HUES64 (cell line): ENCODE measurements around the gene GIT2.
A peak's percentile ranks its signal among the peaks of the same experiment; 100 is the strongest.

Experiments used
- H3K27ac ChIP-seq: 2 replicates; pipeline ENCODE4 v1.7.0; 2013; ENCODE audit warnings: low read depth, low read length, inconsistent platforms
- H3K27me3 ChIP-seq: 2 replicates; pipeline ENCODE4 v1.6.1; 2013; ENCODE audit warnings: mild to moderate bottlenecking, low read length; ENCODE audit not compliant: insufficient read depth
- H3K36me3 ChIP-seq: 2 replicates; pipeline ENCODE4 v1.6.1; 2013; ENCODE audit warnings: mild to moderate bottlenecking, low read length; ENCODE audit not compliant: insufficient read depth
- H3K4me1 ChIP-seq: 2 replicates; pipeline ENCODE4 v1.6.1; 2013; ENCODE audit warnings: mild to moderate bottlenecking, low read length, moderate library complexity; ENCODE audit not compliant: insufficient read depth
- H3K4me3 ChIP-seq: 2 replicates; pipeline ENCODE4 v1.5.1; 2013; ENCODE audit warnings: mild to moderate bottlenecking, low read length, moderate library complexity
- H3K9ac ChIP-seq: 2 replicates; pipeline ENCODE4 v1.6.1; 2013; ENCODE audit warnings: mild to moderate bottlenecking, low read depth, low read length
- H3K9me3 ChIP-seq: 2 replicates; pipeline ENCODE4 v1.6.1; 2013; ENCODE audit warnings: low read depth, low read length; ENCODE audit not compliant: insufficient read depth
- WGBS: fragments of 150-250, 120-280 bp; methylation state at CpG from one replicate; pipeline ENCODE4 v1.1.7; 2013; ENCODE audit warnings: missing lambda C conversion rate; 5-methylcytosine and 5-hydroxymethylcytosine counted together

Gene GIT2

GRCh38 chr12:110004598-110004997, 8.4 kb upstream of the GIT2 start:
- H3K4me3 ChIP-seq, result no peak overlapping the region
- H3K4me1 ChIP-seq, result peaks cover 6% of the 10 kb centered on the region; the same call in 1 of the 2 replicates
- H3K27ac ChIP-seq, result no peak overlapping the region
- no peak overlapping the region for H3K9ac ChIP-seq
- H3K36me3 ChIP-seq, result no peaks in the 10 kb centered on the region
- 92% methylated on average over 3 of the region's 4 CpGs for WGBS
- no peaks in the 10 kb centered on the region for H3K9me3 ChIP-seq
- H3K27me3 ChIP-seq, result peaks cover 9% of the 10 kb centered on the region

- Histone ChIP-seq H3K36me3 (no peaks in the 10 kb centered on the region), H3K4me1 (peaks cover 11% of the 10 kb centered on the region; the same call in 1 of the 2 replicates)
- WGBS, result 95% methylated on average over 8 of the region's 8 CpGs
Observed at GRCh38 chr12:110002676-110003515, 6.7 kb upstream of the GIT2 start.

GRCh38 chr12:110001596-110001995, 5.4 kb upstream of the GIT2 start:
- peaks cover 10% of the 10 kb centered on the region for H3K27me3 ChIP-seq
- H3K9ac ChIP-seq, result no peak overlapping the region
- H3K9me3 ChIP-seq, result no peaks in the 10 kb centered on the region
- no peaks in the 10 kb centered on the region for H3K36me3 ChIP-seq
- no peak overlapping the region for H3K4me3 ChIP-seq
- peaks cover 11% of the 10 kb centered on the region; the same call in 1 of the 2 replicates for H3K4me1 ChIP-seq
- WGBS, result 90% methylated on average over 4 of the region's 4 CpGs
- H3K27ac ChIP-seq, result no peak overlapping the region

More at GRCh38 chr12:110002676-110003515, 6.7 kb upstream of the GIT2 start:
- Histone ChIP-seq H3K27me3 (peaks cover 10% of the 10 kb centered on the region), H3K27ac (no peak overlapping the region), H3K9me3 (no peaks in the 10 kb centered on the region), H3K9ac (no peak overlapping the region), H3K4me3 (no peak overlapping the region)

GRCh38 chr12:109999983-110000505, 3.9 kb upstream of the GIT2 start:
- Histone ChIP-seq H3K36me3 (no peaks in the 10 kb centered on the region), H3K9ac (peak overlapping the region; percentile 97; the same call in 1 of the 2 replicates), H3K27ac (no peak overlapping the region), H3K9me3 (no peaks in the 10 kb centered on the region), H3K27me3 (peaks cover 10% of the 10 kb centered on the region), H3K4me1 (peaks cover 15% of the 10 kb centered on the region; the same call in 1 of the 2 replicates), H3K4me3 (peak overlapping the region; percentile 70)
- 6% methylated on average over 17 of the region's 17 CpGs for WGBS

GRCh38 chr12:109999649-109999971, 3.4 kb upstream of the GIT2 start:
- H3K9ac ChIP-seq, result peak overlapping the region; percentile 97
- peaks cover 17% of the 10 kb centered on the region; the same call in 1 of the 2 replicates for H3K4me1 ChIP-seq
- no peak overlapping the region for H3K27ac ChIP-seq
- peak overlapping the region; percentile 70 for H3K4me3 ChIP-seq
- H3K36me3 ChIP-seq, result no peaks in the 10 kb centered on the region
- H3K9me3 ChIP-seq, result no peaks in the 10 kb centered on the region
- WGBS, result 0% methylated on average over 27 of the region's 27 CpGs
- peaks cover 10% of the 10 kb centered on the region for H3K27me3 ChIP-seq

- 1% methylated on average over 62 of the region's 62 CpGs for WGBS
- no peaks in the 10 kb centered on the region for H3K9me3 ChIP-seq
- H3K27ac ChIP-seq, result peak within 1 kb of the TSS; percentile 68
- peaks cover 10% of the 10 kb centered on the region for H3K27me3 ChIP-seq
- peak within 1 kb of the TSS; percentile 70 for H3K4me3 ChIP-seq
- H3K4me1 ChIP-seq, result peaks cover 17% of the 10 kb centered on the region; the same call in 1 of the 2 replicates
- H3K36me3 ChIP-seq, result no peaks in the 10 kb centered on the region
- H3K9ac ChIP-seq, result peak within 1 kb of the TSS; percentile 97
Observed at GRCh38 chr12:109998904-109999648, 2.9 kb upstream of the GIT2 start, which contains the start of gene ANKRD13A. Gene ANKRD13A (plus strand): TSS chr12:109999430. CDS start chr12:109999689, 259 bp downstream.

GRCh38 chr12:109998241-109998903, 2.2 kb upstream of the GIT2 start:
- Histone ChIP-seq H3K9ac (peak overlapping the region; percentile 97), H3K27ac (no peak overlapping the region), H3K4me3 (peak overlapping the region; percentile 70), H3K27me3 (peaks cover 10% of the 10 kb centered on the region), H3K36me3 (no peaks in the 10 kb centered on the region), H3K4me1 (peaks cover 17% of the 10 kb centered on the region; the same call in 1 of the 2 replicates), H3K9me3 (no peaks in the 10 kb centered on the region)
- 79% methylated on average over 9 of the region's 9 CpGs for WGBS

GRCh38 chr12:109997393-109997792, 1.2 kb upstream of the GIT2 start:
- H3K9me3 ChIP-seq, result no peaks in the 10 kb centered on the region
- H3K36me3 ChIP-seq, result no peaks in the 10 kb centered on the region
- 97% methylated on average over 4 of the region's 4 CpGs for WGBS
- no peak overlapping the region for H3K4me3 ChIP-seq
- no peak overlapping the region for H3K9ac ChIP-seq
- H3K4me1 ChIP-seq, result peaks cover 17% of the 10 kb centered on the region; the same call in 1 of the 2 replicates
- H3K27me3 ChIP-seq, result peaks cover 10% of the 10 kb centered on the region
- H3K27ac ChIP-seq, result no peak overlapping the region

- no peak overlapping the region for H3K27ac ChIP-seq
- 0 out of 2 replicates have a peak overlapping the region, but pooled peaks have one; percentile 38 for H3K9ac ChIP-seq
- H3K27me3 ChIP-seq, result peaks cover 10% of the 10 kb centered on the region
- peaks cover 17% of the 10 kb centered on the region; the same call in 1 of the 2 replicates for H3K4me1 ChIP-seq
- H3K4me3 ChIP-seq, result peak overlapping the region; percentile 80
- 50% methylated on average over 2 of the region's 2 CpGs for WGBS
- no peaks in the 10 kb centered on the region for H3K9me3 ChIP-seq
- no peaks in the 10 kb centered on the region for H3K36me3 ChIP-seq
Observed at GRCh38 chr12:109996483-109996853, 300 bp upstream of the GIT2 start.

GRCh38 chr12:109995361-109995685, 845 bp downstream of the GIT2 start:
- Histone ChIP-seq H3K4me1 (peaks cover 15% of the 10 kb centered on the region; the same call in 1 of the 2 replicates), H3K4me3 (peak overlapping the region; percentile 80), H3K9me3 (no peaks in the 10 kb centered on the region), H3K9ac (peak overlapping the region; percentile 70), H3K27ac (no peak overlapping the region), H3K36me3 (peaks cover 3% of the 10 kb centered on the region), H3K27me3 (peaks cover 8% of the 10 kb centered on the region)
- 24% methylated on average over 6 of the region's 6 CpGs for WGBS
